Right lobe of liver (tissue), 6 donors: ENCODE data around the gene KCTD13. TPM values are rescaled to one million over a fixed set of nuclear protein-coding genes. Genes with fewer than 3 reads are reported as not detected.

Experiments used
- ATAC-seq, 4 donors: fragments of 200-7000 bp; cut with Tn5 transposase; one replicate each; pipeline ENCODE4 v1.9.1; 2020; ENCODE audit warnings: mild to moderate bottlenecking in 4 of 4, moderate library complexity in 4 of 4
- DNase-seq, 3 donors: peaks; one replicate each; pipeline ENCODE4 v3.0.0-alpha.2; 2020
- H3K27ac ChIP-seq, 3 donors: fragments of 200-600 bp; one replicate each; pipeline ENCODE4 v1.8.0; 2022
- H3K27me3 ChIP-seq, 2 donors: fragments of 200-600 bp; one replicate each; pipeline ENCODE4 v1.8.0; 2022
- H3K36me3 ChIP-seq, 4 donors: fragments of 200-600 bp; sonication (generic) in 1 of 4; one replicate each; pipeline versions ENCODE4 v1.5.1 to v1.8.0; 2017 to 2022; ENCODE audit warnings: control low read depth in 1 of 4
- H3K4me1 ChIP-seq, 4 donors: fragments of 200-600 bp; sonication (generic) in 1 of 4; one replicate each; pipeline versions ENCODE4 v1.5.1 to v1.8.0; 2017 to 2022; ENCODE audit warnings: control low read depth in 1 of 4
- H3K4me3 ChIP-seq, 3 donors: fragments of 200-600 bp; one replicate each; pipeline ENCODE4 v1.8.0; 2022
- H3K9me3 ChIP-seq, 4 donors: fragments of 200-600 bp; sonication (generic) in 1 of 4; one replicate each; pipeline versions ENCODE4 v1.5.1 to v1.8.0; 2017 to 2022; ENCODE audit warnings: control low read depth in 1 of 4
- POLR2A ChIP-seq: fragments of 450-650 bp; IDR thresholded peaks from one replicate; pipeline ENCODE4 v1.6.1; 2017; ENCODE audit warnings: antibody characterized with exemption, mild to moderate bottlenecking
- WGBS: methylation state at CpG from one replicate; pipeline ENCODE4 v1.1.6; 2018; ENCODE audit warnings: low coverage, low lambda C conversion rate; ENCODE audit not compliant: insufficient coverage; ENCODE audit errors: missing lambda C conversion rate; 5-methylcytosine and 5-hydroxymethylcytosine counted together
- intact Hi-C, 2 donors: fragments of 100-400 bp; cut with DNase I; formaldehyde crosslinking; loops; one replicate each; pipeline versions ENCODE4 v1.11.2 to v1.14.1; 2022
- total RNA-seq, 6 experiments: library from RNA; depleted of rRNA in 2 of 6; stranded (reverse); fragments of >200 nt in 2 of 6; fragmentation: NEBNext Ultra II Directional in 3 of 6; extraction: Animal tissue kit (Norgen Biotek cat#: 25700) in 3 of 6; gene quantifications; one replicate each; pipeline versions ENCODE4 v1.1.0 to v1.2.4, GENCODE V29; 2016 to 2023
- TF ChIP-seq, protein P1 (sequence below), 4 donors: fragments of 200-600 bp in 3 of 4; fragments of 450-650 bp in 1 of 4; IDR thresholded peaks; one replicate each; pipeline versions ENCODE4 v1.5.1 to v1.8.0; 2016 to 2022; ENCODE audit warnings: antibody characterized with exemption in 4 of 4, mild to moderate bottlenecking in 2 of 4
- donor health status: DM: no; HTN: yes; CAD: no.
- donor health status: DM: no; HTN: no; CAD: no.
- donor health status: DM: no; HTN: no; CAD: no.
- donor health status: DM: no; HTN: yes; CAD: no.
- donor health status: DM: no; HTN: yes; CAD: no.

KCTD13 gene
- total RNA-seq, 6 experiments from 2014 or later: 5.4 to 13.5 (median 7.2) TPM

DNA sequence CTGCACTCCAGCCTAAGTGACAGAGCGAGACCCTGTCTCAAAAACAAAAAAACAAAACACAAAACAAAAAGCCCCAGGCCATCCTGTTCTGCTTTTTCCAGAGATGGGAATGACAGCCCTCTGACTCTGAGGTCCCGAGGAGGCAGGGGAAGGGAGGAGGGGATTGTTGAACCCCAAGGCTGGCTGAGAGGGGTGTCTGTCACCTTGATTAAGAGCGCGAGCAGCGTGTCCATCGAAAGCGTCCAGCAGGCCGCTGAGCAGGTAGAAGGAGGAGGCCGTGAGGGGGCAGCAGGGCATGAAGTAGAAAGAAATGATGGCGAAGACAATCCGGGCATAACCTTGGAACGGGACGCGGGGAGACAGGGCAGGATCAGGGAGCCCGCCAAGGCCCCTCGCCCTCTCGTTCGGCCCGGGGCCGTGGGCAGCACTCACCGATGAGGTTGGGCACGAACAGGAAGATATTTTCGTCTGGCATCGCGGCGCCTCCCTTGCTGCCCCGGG lies 63.6 kb downstream of the KCTD13 start:
- Histone ChIP-seq H3K27ac (peak overlapping the region; percentile 96 to 100 (median 99)), H3K27me3 (no peaks in the 10 kb centered on the region), H3K4me3 (peak overlapping the region; percentile 93 to 99 (median 99)), H3K36me3 (peaks cover 4 to 12% (median 12%) of the 10 kb centered on the region in 4 donors), H3K9me3 (no peaks in the 10 kb centered on the region), H3K4me1 (peaks cover 0 to 31% (median 12%) of the 10 kb centered on the region in 4 donors)
- intact Hi-C loops: no loop called here
- DNase-seq (no peak), ATAC-seq (peak in 2 of 4 donors; percentile 2)
- TF ChIP-seq, protein P1, sequence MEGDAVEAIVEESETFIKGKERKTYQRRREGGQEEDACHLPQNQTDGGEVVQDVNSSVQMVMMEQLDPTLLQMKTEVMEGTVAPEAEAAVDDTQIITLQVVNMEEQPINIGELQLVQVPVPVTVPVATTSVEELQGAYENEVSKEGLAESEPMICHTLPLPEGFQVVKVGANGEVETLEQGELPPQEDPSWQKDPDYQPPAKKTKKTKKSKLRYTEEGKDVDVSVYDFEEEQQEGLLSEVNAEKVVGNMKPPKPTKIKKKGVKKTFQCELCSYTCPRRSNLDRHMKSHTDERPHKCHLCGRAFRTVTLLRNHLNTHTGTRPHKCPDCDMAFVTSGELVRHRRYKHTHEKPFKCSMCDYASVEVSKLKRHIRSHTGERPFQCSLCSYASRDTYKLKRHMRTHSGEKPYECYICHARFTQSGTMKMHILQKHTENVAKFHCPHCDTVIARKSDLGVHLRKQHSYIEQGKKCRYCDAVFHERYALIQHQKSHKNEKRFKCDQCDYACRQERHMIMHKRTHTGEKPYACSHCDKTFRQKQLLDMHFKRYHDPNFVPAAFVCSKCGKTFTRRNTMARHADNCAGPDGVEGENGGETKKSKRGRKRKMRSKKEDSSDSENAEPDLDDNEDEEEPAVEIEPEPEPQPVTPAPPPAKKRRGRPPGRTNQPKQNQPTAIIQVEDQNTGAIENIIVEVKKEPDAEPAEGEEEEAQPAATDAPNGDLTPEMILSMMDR (IDR thresholded peaks at IDR 0.05): peak in 1 of 4 donors; percentile 3
- no peak for TF ChIP-seq POLR2A
- 3% methylated on average over 20 of the region's 27 CpGs for WGBS

DNA sequence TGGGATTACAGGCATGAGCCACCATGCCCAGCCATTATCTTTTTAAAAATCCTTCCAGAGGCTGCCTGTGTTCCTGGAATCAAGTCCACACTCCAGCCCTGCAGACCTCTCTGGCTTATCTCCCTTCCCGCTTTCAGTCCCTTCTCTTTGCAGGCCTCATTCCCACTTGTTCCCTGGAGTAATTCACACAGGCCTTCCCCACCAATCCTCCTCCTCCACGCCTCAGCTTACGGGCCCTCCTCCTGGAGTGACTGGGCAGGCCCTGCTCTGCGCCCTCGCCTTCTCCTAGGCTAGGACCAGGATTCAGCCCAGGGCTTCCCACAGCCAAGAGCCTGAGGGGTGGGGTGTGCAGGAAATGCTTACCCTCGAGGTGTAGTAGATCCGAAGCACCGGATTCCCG lies 65.8 kb downstream of the KCTD13 start:
- Histone ChIP-seq H3K9me3 (no peaks in the 10 kb centered on the region), H3K4me3 (no peak overlapping the region), H3K27ac (peak overlapping the region in 2 of 3 donors; percentile 99 to 100), H3K36me3 (peaks cover 4 to 12% (median 12%) of the 10 kb centered on the region in 4 donors), H3K27me3 (no peaks in the 10 kb centered on the region), H3K4me1 (peaks cover 0 to 31% (median 12%) of the 10 kb centered on the region in 4 donors)
- intact Hi-C loops: no loop called here
- 87% methylated on average over 9 of the region's 9 CpGs for WGBS
- DNase-seq (no peak), ATAC-seq (no peak)
- TF ChIP-seq, protein P1 (IDR thresholded peaks at IDR 0.05): no peak
- TF ChIP-seq POLR2A: no peak

GRCh38 chr16:29858974-29859373 lies 67.1 kb downstream of the KCTD13 start:
- H3K9me3 ChIP-seq: no peaks in the 10 kb centered on the region
- DNase-seq: no peak
- H3K4me3 ChIP-seq: no peak overlapping the region
- H3K27ac ChIP-seq: peak overlapping the region in 1 of 3 donors; percentile 29
- intact Hi-C loops: no loop called here
- H3K4me1 ChIP-seq: peaks cover 0 to 31% (median 12%) of the 10 kb centered on the region in 4 donors
- TF ChIP-seq POLR2A: no peak
- TF ChIP-seq, protein P1 (IDR thresholded peaks at IDR 0.05): no peak
- H3K27me3 ChIP-seq: no peaks in the 10 kb centered on the region
- no peak for ATAC-seq
- no CpG with 5 or more reads among the region's 19 CpGs for WGBS
- H3K36me3 ChIP-seq: peaks cover 4 to 12% (median 12%) of the 10 kb centered on the region in 4 donors

DNA sequence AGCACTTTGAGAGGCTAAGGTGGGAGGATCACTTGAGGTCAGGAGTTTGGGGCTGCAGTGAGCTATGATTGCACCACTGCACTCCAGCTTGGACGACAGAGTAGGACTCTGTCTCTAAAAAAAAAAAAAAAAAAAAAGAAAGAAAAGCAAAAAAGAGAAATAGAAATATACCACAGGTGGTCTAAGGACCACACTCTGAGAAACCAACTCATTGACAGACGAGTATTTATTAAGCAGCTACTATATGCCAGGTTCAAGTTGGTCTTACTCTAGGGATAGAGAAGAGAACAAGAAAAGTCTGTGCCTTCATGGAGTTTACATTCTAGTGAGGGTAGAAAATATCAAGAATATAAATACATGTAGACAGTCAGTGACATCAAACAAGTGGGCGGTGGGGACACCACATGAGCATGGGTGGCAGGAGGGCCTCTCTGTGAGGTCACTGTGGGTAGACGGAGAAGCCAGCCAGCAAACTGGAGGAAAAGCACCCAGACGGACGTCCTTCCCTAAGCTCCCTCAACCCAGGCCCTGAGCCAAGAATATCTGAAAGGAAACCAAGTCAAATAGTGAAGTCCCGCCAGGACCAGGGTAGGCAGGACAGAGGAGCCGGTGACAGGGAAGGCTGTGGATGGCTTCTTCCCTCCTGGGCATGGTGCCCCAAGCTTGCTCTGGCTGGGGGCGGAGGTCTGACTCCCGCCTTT lies 67.7 kb downstream of the KCTD13 start:
- intact Hi-C loops: no loop called here
- H3K27me3 ChIP-seq: no peaks in the 10 kb centered on the region
- DNase-seq (peak; percentile 38 to 82 (median 72)), ATAC-seq (peak; percentile 19 to 43 (median 32))
- no peak for TF ChIP-seq POLR2A
- TF ChIP-seq, protein P1 (IDR thresholded peaks at IDR 0.05): no peak
- H3K36me3 ChIP-seq: peaks cover 4 to 12% (median 12%) of the 10 kb centered on the region in 4 donors
- peak overlapping the region in 1 of 3 donors; percentile 29 for H3K27ac ChIP-seq
- peaks cover 0 to 31% (median 12%) of the 10 kb centered on the region in 4 donors for H3K4me1 ChIP-seq
- no peak overlapping the region for H3K4me3 ChIP-seq
- H3K9me3 ChIP-seq: no peaks in the 10 kb centered on the region
- WGBS: 30% methylated on average over 7 of the region's 10 CpGs
